IMR-90 (cell line): ENCODE results near the gene KLF2. TPM values are rescaled to one million over a fixed set of nuclear protein-coding genes. Genes with fewer than 3 reads are reported as not detected.

ENCODE experiments used
- ATAC-seq: fragments of 200-7000 bp; cut with Tn5 transposase; 2 replicates; pipeline ENCODE4 v1.9.1; 2020; ENCODE audit warnings: low read depth, mild to moderate bottlenecking, moderate library complexity
- BruUV-seq: library from RNA; stranded (reverse); fragments of 400-500 nt; replicated peaks from 2 replicates; lab custom pipeline; 2021; lab: Mats Ljungman, UMichigan
- CTCF ChIA-PET: fragments of 300-600 bp; formaldehyde crosslinking; extraction: SDS; loops from one replicate; lab custom pipeline; 2021; ENCODE audit warnings: antibody characterized with exemption; lab: Yijun Ruan, JAX
- POLR2A ChIA-PET: fragments of 300-600 bp; sonication (Branson Sonifier 250); formaldehyde crosslinking; loops from one replicate; lab custom pipeline; 2022; ENCODE audit warnings: antibody characterized with exemption; ENCODE audit not compliant: unreplicated experiment; lab: Charles Lee
- DNase-seq: peaks from one replicate; pipeline ENCODE4 v3.0.0; 2013
- H2AFZ ChIP-seq: replicated peaks from 2 replicates; pipeline ENCODE3; 2013; ENCODE audit warnings: low read length, mild to moderate bottlenecking; ENCODE audit not compliant: poor library complexity
- H2AK5ac ChIP-seq: 2 replicates; pipeline ENCODE4 v1.6.1; 2013; ENCODE audit warnings: low read depth, low read length, inconsistent platforms
- H2AK9ac ChIP-seq: replicated peaks from 2 replicates; pipeline ENCODE3; 2013; ENCODE audit warnings: mild to moderate bottlenecking, low read depth, low read length, moderate library complexity; ENCODE audit not compliant: poor library complexity
- H2BK120ac ChIP-seq: 2 replicates; pipeline ENCODE4 v1.6.1; 2013; ENCODE audit warnings: low read depth, low read length, inconsistent platforms
- H2BK15ac ChIP-seq: 3 replicates; pipeline ENCODE4 v1.6.1; 2013; ENCODE audit warnings: low read depth, low read length, inconsistent platforms
- H2BK20ac ChIP-seq: 2 replicates; pipeline ENCODE4 v1.6.1; 2013; ENCODE audit warnings: low read depth, mild to moderate bottlenecking, inconsistent platforms, low read length, moderate library complexity
- H2BK5ac ChIP-seq: 2 replicates; pipeline ENCODE4 v1.6.1; 2013; ENCODE audit warnings: mild to moderate bottlenecking, low read depth, low read length, inconsistent platforms; ENCODE audit not compliant: poor library complexity, severe bottlenecking
- H3K14ac ChIP-seq: replicated peaks from 2 replicates; pipeline ENCODE4 v1.6.1; 2013; ENCODE audit warnings: low read depth, low read length, inconsistent platforms
- H3K18ac ChIP-seq: 2 replicates; pipeline ENCODE4 v1.6.1; 2013; ENCODE audit warnings: low read depth, low read length, control low read depth
- H3K23ac ChIP-seq: 2 replicates; pipeline ENCODE4 v1.6.1; 2013; ENCODE audit warnings: low read depth, low read length, inconsistent platforms
- H3K27ac ChIP-seq: 2 replicates; pipeline ENCODE4 v1.5.1; 2013; ENCODE audit warnings: mild to moderate bottlenecking, control low read depth, low read length; ENCODE audit not compliant: insufficient read depth
- H3K27me3 ChIP-seq: 2 replicates; pipeline ENCODE4 v1.6.1; 2013; ENCODE audit warnings: low read length; ENCODE audit not compliant: control insufficient read depth, insufficient read depth
- H3K36me3 ChIP-seq: 2 replicates; pipeline ENCODE4 v1.6.1; 2013; ENCODE audit warnings: low read length, mixed read lengths; ENCODE audit not compliant: control insufficient read depth, insufficient read depth
- H3K4ac ChIP-seq: 2 replicates; pipeline ENCODE4 v1.6.1; 2013; ENCODE audit warnings: low read depth, low read length, inconsistent platforms
- H3K4me1 ChIP-seq: 2 replicates; pipeline ENCODE4 v1.6.1; 2013; ENCODE audit warnings: low read length, mixed read lengths; ENCODE audit not compliant: control insufficient read depth, insufficient read depth
- H3K4me2 ChIP-seq: 2 replicates; pipeline ENCODE4 v1.6.1; 2013; ENCODE audit warnings: low read depth, mild to moderate bottlenecking, control low read depth, low read length, moderate library complexity
- H3K4me3 ChIP-seq: 2 replicates; pipeline ENCODE4 v1.5.1; 2013; ENCODE audit warnings: low read depth, mild to moderate bottlenecking, control low read depth, low read length, moderate library complexity; ENCODE audit not compliant: insufficient read depth
- H3K56ac ChIP-seq: 2 replicates; pipeline ENCODE4 v1.6.1; 2013; ENCODE audit warnings: low read length, inconsistent platforms; ENCODE audit not compliant: insufficient read depth; ENCODE audit errors: extremely low read depth
- H3K79me1 ChIP-seq, 2 experiments: 2 replicates each; pipeline ENCODE4 v1.6.1; 2013; ENCODE audit warnings: low read length in 2 of 2, inconsistent platforms in 1 of 2, low read depth in 1 of 2
- H3K9ac ChIP-seq: 2 replicates; pipeline ENCODE4 v1.6.1; 2013; ENCODE audit warnings: low read depth, low read length, control low read depth
- H3K9me1 ChIP-seq: 2 replicates; pipeline ENCODE4 v1.6.1; 2013; ENCODE audit warnings: low read length, inconsistent platforms; ENCODE audit not compliant: insufficient read depth
- H3K9me3 ChIP-seq: 2 replicates; pipeline ENCODE4 v1.6.1; 2013; ENCODE audit warnings: low read length; ENCODE audit not compliant: control insufficient read depth, insufficient read depth
- H4K20me1 ChIP-seq: 2 replicates; pipeline ENCODE4 v1.6.1; 2013; ENCODE audit warnings: low read length, inconsistent platforms; ENCODE audit not compliant: insufficient read depth
- H4K5ac ChIP-seq: 2 replicates; pipeline ENCODE4 v1.6.1; 2013; ENCODE audit warnings: mild to moderate bottlenecking, low read depth, low read length, control low read depth
- H4K8ac ChIP-seq, 2 experiments: 2 replicates each; pipeline ENCODE4 v1.6.1; 2013; ENCODE audit warnings: low read depth in 2 of 2, low read length in 2 of 2, control low read depth in 1 of 2, inconsistent platforms in 1 of 2
- H4K91ac ChIP-seq: 2 replicates; pipeline ENCODE4 v1.6.1; 2013; ENCODE audit warnings: low read depth, low read length, inconsistent platforms; ENCODE audit not compliant: insufficient read depth
- MXI1 ChIP-seq: IDR thresholded peaks from 2 replicates; pipeline ENCODE4 v1.6.1; 2012; ENCODE audit warnings: low read depth, mild to moderate bottlenecking, low read length, moderate library complexity, borderline replicate concordance
- NFE2L2 ChIP-seq: fragments of 150-350 bp; IDR thresholded peaks from 2 replicates; pipeline ENCODE4 v1.6.1; 2016; ENCODE audit warnings: low read depth, mild to moderate bottlenecking, low read length
- SMC3 ChIP-seq: fragments of 150-350 bp; IDR thresholded peaks from 2 replicates; pipeline ENCODE4 v1.6.1; 2016; ENCODE audit warnings: low read depth, mild to moderate bottlenecking, antibody characterized with exemption, low read length, moderate library complexity
- WGBS, 2 experiments: methylation state at CpG; one replicate each; pipeline versions ENCODE4 v1.1.5 to v1.1.7; 2013; ENCODE audit warnings: missing lambda C conversion rate in 2 of 2; ENCODE audit not compliant: insufficient read length in 1 of 2; ENCODE audit errors: extremely low coverage in 2 of 2; 5-methylcytosine and 5-hydroxymethylcytosine counted together
- dilution Hi-C: fragments of 300-500 bp; cut with HindIII; formaldehyde crosslinking; loops from one replicate; pipeline ENCODE4 v1.14.3; 2018; ENCODE audit warnings: low sequenced_read_pairs; ENCODE audit not compliant: unreplicated experiment
- in situ Hi-C: fragments of 300-500 bp; cut with MboI; formaldehyde crosslinking; loops from 3 replicates; pipeline ENCODE4 v1.14.3; 2019; ENCODE audit warnings: low sequenced_read_pairs, inconsistent platforms, mixed read lengths
- intact Hi-C: fragments of 100-400 bp; cut with micrococcal nuclease; formaldehyde crosslinking; loops from 2 replicates; pipeline ENCODE4 v1.10.0; 2022
- polyA plus RNA-seq, 3 experiments: library from polyadenylated mRNA; depleted of rRNA; stranded (reverse); fragments of >200 nt; gene quantifications; 2 replicates each; pipeline ENCODE4 v1.2.3, GENCODE V29; 2012; ENCODE audit warnings: low replicate concordance in 1 of 3
- total RNA-seq: library from RNA; depleted of rRNA; stranded (reverse); fragments of >200 nt; gene quantifications from 2 replicates; pipeline ENCODE4 v1.2.3, GENCODE V29; 2012

KLF2 gene
- total and polyA plus RNA-seq, 2 of the 4 experiments (the other 2 are of a cell fraction): 1.1 to 34.4 TPM

- Histone ChIP-seq H3K9me3 (no peaks in the 10 kb centered on the region), H2BK20ac (peak overlapping the region; percentile 38), H3K18ac (peak overlapping the region; percentile 66), H4K5ac (peak overlapping the region; percentile 46), H3K36me3 (no peaks in the 10 kb centered on the region), H3K79me1 (no peaks in the 10 kb centered on the region), H3K23ac (peak overlapping the region; percentile 3), H3K4ac (peak overlapping the region; percentile 65), H3K27ac (peak overlapping the region; percentile 92), H3K4me3 (no peak overlapping the region), H3K9me1 (peaks cover 11% of the 10 kb centered on the region), H3K56ac (peak overlapping the region; percentile 2; the same call in 1 of the 2 replicates), H3K14ac (peak overlapping the region; percentile 13), H3K27me3 (no peaks in the 10 kb centered on the region), H4K91ac (peak overlapping the region; percentile 13), H4K8ac (peak overlapping the region; percentile 27 to 79), H2BK5ac (peak overlapping the region; percentile 87), H3K4me2 (peak overlapping the region; percentile 5), H2AK5ac (peak overlapping the region; percentile 52), H3K9ac (peak overlapping the region; percentile 7; the same call in 1 of the 2 replicates), H4K20me1 (peaks cover 8% of the 10 kb centered on the region), H3K4me1 (peaks cover 12% of the 10 kb centered on the region), H2BK120ac (peak overlapping the region; percentile 68), H2BK15ac (peak overlapping the region; percentile 59; the same call in 2 of the 3 replicates), H2AK9ac (no peak overlapping the region), H2AFZ (peak overlapping the region; percentile 5)
- intact Hi-C loops: loop anchor here (1.0 to 5.0 kb wide), 4 partner anchors 8 to 66 kb away; partner anchors contain the start of gene KLF2
- in situ Hi-C loops: no loop called here
- no CpG with 5 or more reads among the region's 3 CpGs for WGBS, 2 experiments
- ATAC-seq: no peak; the same call in 1 of the 2 replicates
- ChIA-PET CTCF (interaction anchor here (1.0 kb wide), 2 partner anchors 58 to 69 kb away, joined by 3 read pairs; no protein-coding TSS in a partner anchor), POLR2A (interaction anchor here (0.9 kb wide), 1 partner anchor 8 kb away, joined by 3 read pairs; no protein-coding TSS in a partner anchor)
- DNase-seq: no peak
- BruUV-seq: no TSS peak
- dilution Hi-C loops: no loop called here
- TF ChIP-seq NFE2L2 (0 out of 2 replicates have a peak, but pooled peaks have one; percentile 0), MXI1 (no peak), SMC3 (no peak)
These were observed 8.1 kb upstream of the KLF2 start for GRCh38 chr19:16316506-16316882.
